Skeletal muscle cell (primary cell): ENCODE measurements around the gene NYAP1.
"Not testable (repeated sequence)": the region's sequence is repeated elsewhere in the genome, so short reads cannot be mapped to it uniquely, and the experiment has no call there.

Experiments used
- DNase-seq: peaks from one replicate; pipeline ENCODE4 v3.0.0-alpha.2; 2010; ENCODE audit warnings: low read depth
- H3K4me3 ChIP-seq: 2 replicates; pipeline ENCODE4 v1.5.1; 2011; ENCODE audit warnings: low read depth, mild to moderate bottlenecking, control low read depth, low read length, moderate library complexity

Gene NYAP1

DNA sequence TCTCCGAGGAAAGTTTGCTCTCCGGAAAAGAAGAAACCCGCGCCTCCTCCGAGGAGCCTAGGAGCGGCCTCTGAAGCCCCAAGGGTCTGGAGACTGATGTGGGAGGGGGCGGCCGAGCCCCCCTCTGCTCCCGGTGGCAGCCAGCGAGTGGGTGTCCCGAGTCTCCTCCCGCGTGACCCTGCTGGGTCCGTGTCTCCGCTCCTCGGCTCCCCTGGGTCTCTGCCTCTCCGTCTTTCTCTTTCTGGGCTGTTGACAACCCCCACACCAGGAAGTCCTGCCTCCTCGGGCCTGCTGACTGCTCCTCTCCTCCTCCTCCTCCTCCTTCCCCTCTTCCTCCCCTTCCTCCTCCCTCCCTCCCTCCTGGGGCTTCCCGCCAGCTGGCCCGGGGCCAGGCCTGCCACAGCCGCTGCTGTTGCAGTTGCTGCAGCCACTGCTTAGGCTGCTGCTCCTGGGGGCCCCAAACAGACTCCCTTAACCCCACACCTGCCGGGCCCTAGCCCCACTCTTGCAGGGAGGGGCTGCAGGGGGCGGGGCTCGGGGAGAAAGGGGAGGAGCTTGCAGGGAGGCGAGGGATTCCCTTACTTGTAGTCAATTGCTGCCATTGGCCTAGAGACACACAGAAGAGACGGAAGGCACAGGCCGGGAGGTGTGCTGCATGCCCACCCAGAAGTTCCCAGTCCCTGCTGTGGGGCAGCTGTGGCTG is 4.6 kb upstream of the NYAP1 start, which contains the start of gene TSC22D4:
TSS of gene TSC22D4 (minus strand) at position 257 of the 703 bp plus-strand sequence. CDS start 1,176 bp downstream, outside the sequence.
- H3K4me3 ChIP-seq: peak within 1 kb of the TSS; percentile 92
- DNase-seq: peak; percentile 89

- H3K4me3 ChIP-seq: no peak overlapping the region
- no peak for DNase-seq
These were observed 2.3 kb upstream of the NYAP1 start for GRCh38 chr7:100481466-100481865.

DNA sequence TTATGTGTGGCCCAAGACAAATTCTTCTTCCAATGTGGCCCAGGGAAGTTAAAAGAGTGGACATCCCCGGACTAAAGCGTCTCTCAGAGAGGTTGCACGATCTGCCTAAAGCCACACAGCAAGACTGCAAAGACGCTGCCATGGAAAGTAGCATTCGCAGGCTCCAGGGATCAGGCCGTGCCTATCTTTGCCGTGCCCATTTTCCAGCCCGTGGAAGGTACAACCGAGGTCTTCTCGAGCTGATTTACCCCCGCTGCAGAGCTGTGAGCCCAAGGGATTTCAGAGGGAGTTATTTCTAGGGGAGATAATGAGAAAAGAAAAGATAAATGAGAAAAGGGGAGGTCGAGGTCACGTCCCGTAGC is 1.0 kb upstream of the NYAP1 start:
- H3K4me3 ChIP-seq: peak overlapping the region; percentile 69
- no peak for DNase-seq

GRCh38 chr7:100483090-100483721 is 521 bp upstream of the NYAP1 start:
- DNase-seq: no peak
- H3K4me3 ChIP-seq: peak overlapping the region; percentile 69

GRCh38 chr7:100484673-100485045 is 932 bp downstream of the NYAP1 start:
- no peak for DNase-seq
- H3K4me3 ChIP-seq: peak overlapping the region; percentile 69

DNA sequence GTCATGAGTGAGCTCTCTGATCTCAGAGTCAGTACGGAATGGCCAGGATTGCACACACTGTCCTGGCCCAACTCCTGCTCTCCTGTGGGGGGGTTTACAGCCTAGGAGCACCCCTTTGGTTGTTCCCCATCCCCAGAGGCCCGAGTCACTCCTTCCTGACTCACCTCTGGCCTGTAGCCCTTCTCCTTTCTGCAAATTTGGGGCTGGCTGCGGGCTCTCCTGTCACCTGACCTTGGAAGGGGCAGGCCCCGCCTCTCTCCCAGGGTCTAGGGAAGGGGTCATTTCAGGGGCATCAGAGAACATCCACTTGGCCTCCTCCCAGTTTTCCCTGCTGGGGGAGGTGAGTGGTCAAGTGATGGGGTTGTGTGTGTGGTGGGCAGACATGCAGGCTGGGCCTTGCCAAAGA is 1.7 kb downstream of the NYAP1 start:
- peak overlapping the region; percentile 69 for H3K4me3 ChIP-seq
- no peak for DNase-seq

- no peak for DNase-seq
- no peak overlapping the region for H3K4me3 ChIP-seq
These were observed 2.4 kb downstream of the NYAP1 start for GRCh38 chr7:100486111-100486636.

DNA sequence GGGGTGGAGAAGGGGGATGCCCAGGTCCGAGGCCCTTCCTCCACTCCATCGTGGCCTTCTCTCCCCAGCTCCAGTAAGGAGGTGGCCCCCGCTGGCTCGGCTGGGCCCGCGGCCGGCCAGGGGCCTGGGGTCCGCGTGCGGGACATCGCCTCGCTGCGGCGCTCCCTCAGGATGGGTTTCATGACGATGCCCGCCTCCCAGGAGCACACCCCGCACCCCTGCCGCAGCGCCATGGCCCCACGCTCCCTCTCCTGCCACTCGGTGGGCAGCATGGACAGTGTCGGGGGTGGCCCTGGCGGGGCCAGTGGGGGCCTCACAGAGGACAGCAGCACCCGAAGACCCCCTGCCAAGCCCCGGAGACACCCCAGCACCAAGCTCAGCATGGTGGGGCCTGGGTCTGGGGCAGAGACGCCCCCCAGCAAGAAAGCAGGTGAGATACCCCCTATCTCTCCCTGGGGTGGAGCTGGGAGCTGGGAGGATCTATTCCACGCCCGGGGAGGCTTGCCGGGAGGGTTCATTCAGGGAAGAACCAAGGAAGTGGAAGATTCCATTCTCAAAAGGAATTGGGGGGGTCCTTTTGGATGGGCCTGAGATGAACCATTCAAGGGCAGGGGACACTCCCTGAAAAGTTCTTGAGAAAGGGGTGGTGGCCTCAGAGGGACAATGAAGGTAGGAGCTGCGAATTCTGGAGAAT is 3.2 kb downstream of the NYAP1 start:
- H3K4me3 ChIP-seq: no peak overlapping the region

DNA sequence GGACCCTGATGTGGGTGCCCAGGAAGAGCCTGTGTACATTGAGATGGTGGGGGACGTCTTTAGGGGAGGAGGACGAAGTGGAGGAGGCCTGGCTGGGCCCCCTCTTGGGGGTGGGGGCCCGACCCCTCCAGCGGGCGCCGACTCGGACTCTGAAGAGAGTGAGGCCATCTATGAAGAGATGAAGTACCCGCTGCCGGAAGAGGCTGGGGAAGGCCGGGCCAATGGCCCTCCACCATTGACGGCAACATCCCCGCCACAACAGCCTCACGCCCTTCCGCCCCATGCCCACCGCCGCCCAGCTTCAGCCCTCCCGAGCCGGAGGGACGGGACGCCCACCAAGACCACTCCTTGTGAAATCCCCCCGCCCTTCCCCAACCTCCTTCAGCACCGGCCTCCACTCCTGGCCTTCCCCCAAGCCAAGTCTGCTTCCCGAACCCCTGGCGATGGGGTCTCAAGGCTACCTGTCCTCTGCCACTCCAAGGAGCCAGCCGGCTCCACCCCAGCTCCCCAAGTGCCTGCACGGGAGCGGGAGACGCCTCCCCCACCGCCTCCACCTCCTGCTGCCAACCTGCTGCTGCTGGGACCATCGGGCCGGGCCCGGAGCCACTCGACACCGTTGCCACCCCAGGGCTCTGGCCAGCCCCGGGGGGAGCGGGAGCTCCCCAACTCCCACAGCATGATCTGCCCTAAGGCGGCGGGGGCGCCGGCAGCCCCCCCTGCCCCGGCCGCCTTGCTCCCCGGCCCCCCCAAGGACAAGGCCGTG is 4.8 kb downstream of the NYAP1 start:
- no peak for DNase-seq
- no peak overlapping the region for H3K4me3 ChIP-seq

More for the DNA sequence above, 3.2 kb downstream of the NYAP1 start:
- no peak for DNase-seq

GRCh38 chr7:100489121-100489520 is 5.4 kb downstream of the NYAP1 start:
- DNase-seq: no peak

DNA sequence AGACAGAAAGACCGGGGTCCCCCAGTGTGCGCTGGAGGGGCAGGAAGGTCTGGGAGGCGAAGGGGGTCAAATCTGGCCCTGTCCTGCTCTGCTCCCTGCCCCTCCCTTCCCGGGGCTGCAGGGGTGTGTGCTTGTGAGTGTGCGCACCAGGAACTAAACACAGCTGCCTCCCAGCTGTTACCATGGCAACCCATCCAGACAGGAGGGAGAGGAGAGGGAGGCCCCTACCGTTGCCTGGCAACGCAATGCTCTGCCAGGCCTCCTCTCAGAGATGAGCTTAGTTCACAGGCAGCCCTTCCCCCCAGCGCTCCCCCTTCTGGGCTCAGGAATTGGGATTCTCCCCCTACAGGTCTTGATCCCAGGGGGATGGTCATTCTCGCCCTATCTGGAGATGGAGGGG is 6.1 kb downstream of the NYAP1 start:
- peak; percentile 80 for DNase-seq
- H3K4me3 ChIP-seq: no peak overlapping the region

More at GRCh38 chr7:100489121-100489520, 5.4 kb downstream of the NYAP1 start:
- H3K4me3 ChIP-seq: no peak overlapping the region

GRCh38 chr7:100490483-100491191 is 6.9 kb downstream of the NYAP1 start:
- no peak for DNase-seq
- H3K4me3 ChIP-seq: no peak overlapping the region

DNA sequence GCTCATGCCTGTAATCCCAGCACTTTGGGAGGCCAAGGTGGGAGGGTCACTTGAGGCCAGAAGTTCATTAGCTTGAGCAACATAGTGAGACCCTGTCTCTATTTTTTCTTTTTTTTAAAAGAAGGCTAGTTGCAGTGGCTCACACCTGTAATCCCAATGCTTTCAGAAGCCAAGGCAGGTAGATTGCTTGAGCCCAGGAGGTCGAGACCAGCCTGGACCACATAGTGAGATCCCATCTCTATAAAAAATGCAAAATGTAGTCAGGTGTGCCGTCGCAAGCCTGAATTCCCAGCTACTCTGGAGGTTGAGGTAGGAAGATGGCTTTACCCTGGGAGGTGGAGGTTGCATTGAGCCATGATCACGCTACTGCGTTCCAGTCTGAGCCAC is 7.5 kb downstream of the NYAP1 start:
- no peak overlapping the region for H3K4me3 ChIP-seq
- DNase-seq: no peak

GRCh38 chr7:100492738-100493475 is 9.2 kb downstream of the NYAP1 start:
- DNase-seq: no peak
- no peak overlapping the region for H3K4me3 ChIP-seq

DNA sequence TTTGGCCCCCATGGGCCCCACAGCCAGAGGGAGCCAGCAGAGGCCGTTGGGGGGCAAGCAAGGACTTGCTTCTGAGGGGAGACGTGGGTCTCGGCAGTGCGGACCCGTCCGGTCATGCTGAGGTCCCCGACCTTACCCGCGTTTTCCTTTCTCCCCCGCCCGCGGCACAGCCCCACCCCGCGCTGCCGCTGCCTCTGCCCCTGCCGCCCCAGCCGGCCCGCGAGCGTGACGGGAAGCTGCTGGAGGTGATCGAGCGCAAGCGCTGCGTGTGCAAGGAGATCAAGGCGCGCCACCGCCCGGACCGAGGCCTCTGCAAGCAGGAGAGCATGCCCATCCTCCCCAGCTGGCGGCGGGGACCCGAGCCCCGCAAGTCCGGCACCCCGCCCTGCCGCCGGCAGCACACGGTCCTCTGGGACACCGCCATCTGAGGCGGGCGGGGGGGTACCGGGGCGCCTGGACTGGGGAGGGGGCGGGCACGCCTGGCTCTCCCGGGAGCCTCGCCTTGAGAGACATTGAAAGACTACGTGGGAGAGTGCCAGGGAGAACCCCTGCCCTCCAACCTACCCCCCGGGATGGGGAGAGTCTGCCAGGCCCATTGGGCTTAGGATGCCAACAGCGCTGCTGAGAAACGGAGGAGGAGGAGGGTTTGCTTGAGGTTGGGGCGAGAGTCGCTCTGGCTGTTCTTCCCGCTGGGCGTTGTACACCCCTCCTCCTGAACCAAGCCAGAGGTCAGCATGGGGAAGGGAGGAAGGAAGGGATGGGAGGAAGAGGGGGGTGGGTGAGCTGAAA is 9.9 kb downstream of the NYAP1 start:
- no peak overlapping the region for H3K4me3 ChIP-seq
- DNase-seq: no peak

GRCh38 chr7:100496509-100496908 is 12.8 kb downstream of the NYAP1 start:
- DNase-seq: no peak
- no peak overlapping the region for H3K4me3 ChIP-seq

DNA sequence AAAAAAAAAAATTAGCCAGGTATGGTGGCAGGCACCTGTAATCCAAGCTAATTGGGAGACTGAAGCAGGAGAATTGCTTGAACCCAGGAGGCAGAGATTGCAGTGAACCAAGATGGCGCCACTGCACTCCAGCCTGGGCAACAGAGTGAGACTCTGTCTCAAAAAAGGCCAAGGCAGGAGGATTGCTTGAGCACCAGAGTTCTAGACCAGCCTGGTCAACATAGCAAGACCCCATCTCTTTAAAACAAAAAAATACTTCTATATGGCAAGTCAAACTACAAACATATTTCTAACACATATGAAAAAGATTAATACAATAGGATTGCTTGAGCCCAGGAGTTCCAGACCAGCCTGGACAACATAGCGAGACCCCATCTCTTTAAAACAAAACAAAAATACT is 17.0 kb downstream of the NYAP1 start:
- H3K4me3 ChIP-seq, DNase-seq: not testable (repeated sequence)

DNA sequence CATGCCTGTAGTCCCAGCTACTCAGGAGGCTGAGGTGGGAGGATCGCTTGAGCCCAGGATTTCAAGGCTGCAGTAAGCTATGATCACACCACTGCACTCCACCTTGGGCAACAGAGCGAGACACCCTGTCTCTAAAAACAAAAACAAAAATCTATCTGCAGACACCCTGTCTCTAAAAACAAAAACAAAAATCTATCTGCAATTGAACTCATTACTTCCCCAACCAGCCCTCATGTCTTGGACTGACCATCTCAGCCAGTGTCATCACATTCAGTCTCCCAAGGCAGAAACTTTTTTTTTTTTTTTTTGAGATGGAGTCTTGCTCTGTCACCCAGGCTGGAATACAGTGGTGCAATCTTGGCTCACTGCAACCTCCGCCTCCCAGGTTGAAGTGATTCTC is 20.3 kb downstream of the NYAP1 start:
- not testable (repeated sequence) for H3K4me3 ChIP-seq, DNase-seq
